Measurements from ENCODE around the gene GID8. TPM values are rescaled to one million over a fixed set of nuclear protein-coding genes. Genes with fewer than 3 reads are reported as not detected.
"Not testable (repeated sequence)": the region's sequence is repeated elsewhere in the genome, so short reads cannot be mapped to it uniquely, and the experiment has no call there.

Gene GID8
- polyA plus RNA-seq, 3 donors: 51.7 to 59.9 (median 57.3) TPM

GRCh38 chr20:62955519-62956386, 17.8 kb downstream of the GID8 start:
- no peak for DNase-seq

- DNase-seq: no peak
Observed at GRCh38 chr20:62956387-62957135, 18.6 kb downstream of the GID8 start.

GRCh38 chr20:62957136-62958117, 19.5 kb downstream of the GID8 start:
- DNase-seq: no peak

- no peak for DNase-seq
Observed at GRCh38 chr20:62958388-62959100, 20.6 kb downstream of the GID8 start.

- DNase-seq: no peak
Observed at GRCh38 chr20:62959101-62959971, 21.4 kb downstream of the GID8 start.

- DNase-seq: no peak
Observed at GRCh38 chr20:62959998-62960436, 22.1 kb downstream of the GID8 start.

GRCh38 chr20:62960446-62961309, 22.7 kb downstream of the GID8 start:
- DNase-seq: not testable (repeated sequence)

- DNase-seq: no peak
Observed at GRCh38 chr20:62961310-62961783, 23.4 kb downstream of the GID8 start.

GRCh38 chr20:62961799-62962198, 23.9 kb downstream of the GID8 start:
- DNase-seq: no peak

GRCh38 chr20:62962221-62962879, 24.4 kb downstream of the GID8 start:
- no peak for DNase-seq

- no peak for DNase-seq
Observed at GRCh38 chr20:62962891-62963613, 25.1 kb downstream of the GID8 start.

GRCh38 chr20:62963614-62964397, 25.9 kb downstream of the GID8 start:
- DNase-seq: no peak

GRCh38 chr20:62964700-62965099, 26.8 kb downstream of the GID8 start:
- DNase-seq: no peak

- no peak for DNase-seq
Observed at GRCh38 chr20:62965363-62965771, 27.4 kb downstream of the GID8 start.

- DNase-seq: no peak
Observed at GRCh38 chr20:62966212-62967148, 28.5 kb downstream of the GID8 start.

- DNase-seq: no peak
Observed at GRCh38 chr20:62967149-62967501, 29.2 kb downstream of the GID8 start.
